ENCODE results near the gene FRMD8.

FRMD8 gene

GRCh38 chr11:65438257-65439151 lies 52.1 kb downstream of the FRMD8 start:
- DNase-seq (ENCODE audit: extremely low spot score), result no peak
- POLR2A ChIA-PET, result interaction anchor here (0.6 kb wide), 1 partner anchor 38 kb away, joined by 3 read pairs; no protein-coding TSS in a partner anchor
- CTCF ChIA-PET, result interaction anchor here (2.4 kb wide), 1 partner anchor 31 kb away, joined by 7 read pairs; no protein-coding TSS in a partner anchor
- no peak for TF ChIP-seq CTCF (IDR thresholded peaks at IDR 0.05; ENCODE audit: control extremely low read depth, extremely low read depth, low read depth, missing control alignments)

GRCh38 chr11:65439331-65440181 lies 53.1 kb downstream of the FRMD8 start:
- DNase-seq (ENCODE audit: extremely low spot score), result no peak
- no peak for TF ChIP-seq CTCF (IDR thresholded peaks at IDR 0.05; ENCODE audit: control extremely low read depth, extremely low read depth, low read depth, missing control alignments)
- POLR2A ChIA-PET, result interaction anchor here (0.6 to 1.0 kb wide), 2 partner anchors 37 to 59 kb away, joined by 3 read pairs; partner anchors contain the start of gene MALAT1
- CTCF ChIA-PET, result interaction anchor here (2.0 kb wide), 1 partner anchor 29 kb away, joined by 6 read pairs; no protein-coding TSS in a partner anchor

- TF ChIP-seq CTCF (IDR thresholded peaks at IDR 0.05; ENCODE audit: control extremely low read depth, extremely low read depth, low read depth, missing control alignments), result no peak
- DNase-seq (ENCODE audit: extremely low spot score), result no peak
- POLR2A ChIA-PET, result interaction anchor here (0.5 to 2.0 kb wide), 9 partner anchors 9 to 1422 kb away, joined by 3 to 8 read pairs (median 3); partner anchors contain the start of genes MALAT1 and NEAT1
- CTCF ChIA-PET, result interaction anchor here (1.1 to 2.0 kb wide), 8 partner anchors 8 to 69 kb away, joined by 3 to 6 read pairs (median 4); no protein-coding TSS in a partner anchor
Observed at GRCh38 chr11:65440831-65441499, 54.5 kb downstream of the FRMD8 start.

GRCh38 chr11:65442842-65443331 lies 56.5 kb downstream of the FRMD8 start:
- TF ChIP-seq CTCF (IDR thresholded peaks at IDR 0.05; ENCODE audit: control extremely low read depth, extremely low read depth, low read depth, missing control alignments), result no peak
- POLR2A ChIA-PET, result interaction anchor here (0.6 to 1.2 kb wide), 7 partner anchors 13 to 64 kb away, joined by 3 to 8 read pairs (median 4); partner anchors contain the start of gene MALAT1
- CTCF ChIA-PET, result interaction anchor here (1.2 to 2.2 kb wide), 3 partner anchors 23 to 36 kb away, joined by 3 to 8 read pairs (median 4); no protein-coding TSS in a partner anchor
- DNase-seq (ENCODE audit: extremely low spot score), result no peak

- DNase-seq (ENCODE audit: extremely low spot score), result no peak
- ChIA-PET CTCF (interaction anchor here (0.8 to 2.3 kb wide), 7 partner anchors 11 to 57 kb away, joined by 3 to 8 read pairs (median 3); no protein-coding TSS in a partner anchor), POLR2A (interaction anchor here (0.6 to 1.4 kb wide), 6 partner anchors 11 to 68 kb away, joined by 3 to 8 read pairs (median 4); partner anchors contain the start of gene MALAT1)
- no peak for TF ChIP-seq CTCF (IDR thresholded peaks at IDR 0.05; ENCODE audit: control extremely low read depth, extremely low read depth, low read depth, missing control alignments)
Observed at GRCh38 chr11:65444314-65445051, 58.0 kb downstream of the FRMD8 start.

Measured in GM10248 (cell line).